ENCODE measurements around the gene ATP5MC2. TPM values are rescaled to one million over a fixed set of nuclear protein-coding genes. Genes with fewer than 3 reads are reported as not detected.

Gene ATP5MC2
- polyA plus RNA-seq, 3 donors: 498 to 587 (median 522) TPM

- Histone ChIP-seq H3K4me1 (ENCODE audit: control insufficient read depth in 1 of 2, insufficient read depth in 2 of 2, low read length in 2 of 2) (peaks cover 16 to 28% of the 10 kb centered on the region in 2 donors), H3K27ac (ENCODE audit: low read depth in 1 of 2, low read length in 2 of 2) (peak overlapping the region; percentile 81 to 96), H2AFZ (ENCODE audit: insufficient read depth, low read depth, low read length, poor library complexity, severe bottlenecking) (peak overlapping the region; percentile 97), H3K27me3 (ENCODE audit: control insufficient read depth in 2 of 2, insufficient read depth in 2 of 2, low read length in 2 of 2) (peaks cover 7 to 9% of the 10 kb centered on the region in 2 donors), H3K36me3 (replicated peaks in 1 of 2; ENCODE audit: control insufficient read depth in 1 of 2, insufficient read depth in 2 of 2, low read length in 2 of 2) (peaks cover 22 to 40% of the 10 kb centered on the region in 2 donors), H3K4me2 (replicated peaks; ENCODE audit: extremely low read depth, low read length, poor library complexity, severe bottlenecking) (peak overlapping the region; percentile 91), H3K79me2 (ENCODE audit: insufficient read depth, low read length) (peaks cover 56% of the 10 kb centered on the region), H3K9ac (ENCODE audit: insufficient read depth, low read length, poor library complexity, severe bottlenecking) (peak overlapping the region; percentile 82), H3K4me3 (replicated peaks in 1 of 3; ENCODE audit: low read depth in 2 of 3, low read length in 3 of 3) (peak overlapping the region; percentile 54 to 87 (median 66)), H3K9me3 (replicated peaks in 1 of 2; ENCODE audit: control insufficient read depth in 1 of 2, insufficient read depth in 1 of 2, low read length in 2 of 2) (no peaks in the 10 kb centered on the region), H4K20me1 (ENCODE audit: insufficient read depth, low read length) (peaks cover 22% of the 10 kb centered on the region)
- peaks cover 10 to 28% (median 10%) of the 10 kb centered on the region in 3 donors for H3K27me3 Mint-ChIP-seq (ENCODE audit: low read depth in 3 of 3)
- H3K27ac Mint-ChIP-seq: peak overlapping the region; percentile 96 to 99 (median 97)
- peaks cover 26 to 40% of the 10 kb centered on the region in 2 donors for H3K36me3 Mint-ChIP-seq
- no peak for TF ChIP-seq CTCF (IDR thresholded peaks at IDR 0.05)
- intact Hi-C loops (cut with micrococcal nuclease): loop anchor here (2.0 to 10.0 kb wide), 5 partner anchors 48 to 223 kb away; partner anchors contain the start of genes ATF7 (in 2 of the 2) and PCBP2 (in 1 of the 2)
- H3K4me1 Mint-ChIP-seq: peaks cover 31% of the 10 kb centered on the region
- peaks cover 0 to 3% (median 0%) of the 10 kb centered on the region in 7 donors for H3K9me3 Mint-ChIP-seq
- peak in 1 of 3 donors; percentile 31 for DNase-seq
- peak overlapping the region; percentile 96 to 99 for H3K4me3 Mint-ChIP-seq
- WGBS (ENCODE audit: insufficient coverage): 50% methylated on average over 4 of the region's 8 CpGs
Observed at GRCh38 chr12:53674977-53675700, 744 bp downstream of the ATP5MC2 start.

- H3K79me2 ChIP-seq (ENCODE audit: insufficient read depth, low read length): peaks cover 68% of the 10 kb centered on the region
- peaks cover 8 to 10% of the 10 kb centered on the region in 2 donors for H3K4me1 ChIP-seq (ENCODE audit: control insufficient read depth in 1 of 2, insufficient read depth in 2 of 2, low read length in 2 of 2)
- H3K4me2 ChIP-seq (replicated peaks; ENCODE audit: extremely low read depth, low read length, poor library complexity, severe bottlenecking): no peak overlapping the region
- no peak overlapping the region for H3K4me3 ChIP-seq (replicated peaks in 1 of 3; ENCODE audit: low read depth in 2 of 3, low read length in 3 of 3)
- TF ChIP-seq CTCF (IDR thresholded peaks at IDR 0.05): no peak
- H3K9ac ChIP-seq (ENCODE audit: insufficient read depth, low read length, poor library complexity, severe bottlenecking): no peak overlapping the region
- H3K4me1 Mint-ChIP-seq: peaks cover 19% of the 10 kb centered on the region
- H3K27ac ChIP-seq (ENCODE audit: low read depth in 1 of 2, low read length in 2 of 2): no peak overlapping the region
- peak overlapping the region in 1 of 7 donors; percentile 1 for H3K27ac Mint-ChIP-seq
- no peaks in the 10 kb centered on the region for H3K9me3 ChIP-seq (replicated peaks in 1 of 2; ENCODE audit: control insufficient read depth in 1 of 2, insufficient read depth in 1 of 2, low read length in 2 of 2)
- intact Hi-C loops (cut with micrococcal nuclease): loop anchor here in 1 of 2 donors (10.0 kb wide), 1 partner anchor 46 kb away; the partner anchor contains the start of gene ATF7
- no peak overlapping the region for H2AFZ ChIP-seq (ENCODE audit: insufficient read depth, low read depth, low read length, poor library complexity, severe bottlenecking)
- H3K9me3 Mint-ChIP-seq: no peaks in the 10 kb centered on the region
- H3K36me3 Mint-ChIP-seq: peaks cover 49 to 80% of the 10 kb centered on the region in 2 donors
- H3K27me3 Mint-ChIP-seq (ENCODE audit: low read depth in 3 of 3): peaks cover 0 to 4% (median 0%) of the 10 kb centered on the region in 3 donors
- H3K36me3 ChIP-seq (replicated peaks in 1 of 2; ENCODE audit: control insufficient read depth in 1 of 2, insufficient read depth in 2 of 2, low read length in 2 of 2): peaks cover 55 to 77% of the 10 kb centered on the region in 2 donors
- peaks cover 41% of the 10 kb centered on the region for H4K20me1 ChIP-seq (ENCODE audit: insufficient read depth, low read length)
- no peak overlapping the region for H3K4me3 Mint-ChIP-seq
- no peak for DNase-seq
- H3K27me3 ChIP-seq (ENCODE audit: control insufficient read depth in 2 of 2, insufficient read depth in 2 of 2, low read length in 2 of 2): no peaks in the 10 kb centered on the region
Observed at GRCh38 chr12:53670971-53671370, 4.9 kb downstream of the ATP5MC2 start.

All from CD14-positive monocyte (primary cell).